ENCODE data around the gene GRM7.

GRM7 gene

GRCh38 chr3:7700539-7700938 is 839.6 kb downstream of the GRM7 start:
- TF ChIP-seq EZH2phosphoT487 (IDR thresholded peaks at IDR 0.05; ENCODE audit: low read length), result no peak
- TF ChIP-seq CTCF (IDR thresholded peaks at IDR 0.05; ENCODE audit: low read length), result no peak
- TF ChIP-seq EZH2 (optimal IDR thresholded peaks at IDR 0.05; ENCODE audit: low read depth, low read length), result no peak
- Histone ChIP-seq H3K36me3 (replicated peaks; ENCODE audit: insufficient read depth, low read length) (no peaks in the 10 kb centered on the region), H3K27me3 (replicated peaks; ENCODE audit: insufficient read depth, low read length) (no peaks in the 10 kb centered on the region), H3K9me3 (replicated peaks; ENCODE audit: insufficient read depth, low read length) (no peaks in the 10 kb centered on the region), H3K4me2 (ENCODE audit: low read depth, low read length) (no peak overlapping the region), H3K9ac (ENCODE audit: low read length) (no peak overlapping the region), H3K4me3 (ENCODE audit: low read length) (no peak overlapping the region), H4K20me1 (ENCODE audit: insufficient read depth, low read length) (no peaks in the 10 kb centered on the region), H3K79me2 (ENCODE audit: low read length) (no peaks in the 10 kb centered on the region), H3K27ac (ENCODE audit: low read length) (no peak overlapping the region), H3F3A (ENCODE audit: insufficient read depth, low read length) (no peaks in the 10 kb centered on the region), H3K4me1 (ENCODE audit: low read length) (no peaks in the 10 kb centered on the region), H2AFZ (ENCODE audit: low read length) (no peak overlapping the region), H3K9me2 (replicated peaks; ENCODE audit: insufficient read depth, low read length) (no peaks in the 10 kb centered on the region)
- no peak for DNase-seq

DNA sequence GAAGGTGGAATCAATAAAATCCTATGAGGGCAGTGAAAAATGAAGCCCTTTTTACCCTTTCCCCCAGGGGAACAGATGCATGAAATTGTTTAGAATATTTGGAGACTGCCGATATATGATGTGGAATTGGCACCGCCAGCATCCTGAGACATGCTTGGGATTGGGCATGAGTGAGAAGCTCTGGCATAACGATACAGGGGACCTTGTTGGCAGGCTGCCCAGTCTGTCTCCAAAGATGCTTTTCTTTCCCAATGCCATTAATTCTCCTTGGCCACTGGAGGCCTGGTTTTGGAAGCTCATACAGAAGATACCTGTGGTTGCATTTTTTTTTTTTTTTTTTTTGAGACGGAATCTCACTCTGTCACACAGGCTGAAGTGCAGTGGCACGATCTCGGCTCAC is 840.1 kb downstream of the GRM7 start:
- Histone ChIP-seq H3K4me3 (ENCODE audit: low read length) (no peak overlapping the region), H3K9me3 (replicated peaks; ENCODE audit: insufficient read depth, low read length) (no peaks in the 10 kb centered on the region), H3K4me1 (ENCODE audit: low read length) (no peaks in the 10 kb centered on the region), H3K4me2 (ENCODE audit: low read depth, low read length) (no peak overlapping the region), H3K36me3 (replicated peaks; ENCODE audit: insufficient read depth, low read length) (no peaks in the 10 kb centered on the region), H3F3A (ENCODE audit: insufficient read depth, low read length) (no peaks in the 10 kb centered on the region), H3K79me2 (ENCODE audit: low read length) (no peaks in the 10 kb centered on the region), H2AFZ (ENCODE audit: low read length) (no peak overlapping the region), H3K27ac (ENCODE audit: low read length) (no peak overlapping the region), H3K9me2 (replicated peaks; ENCODE audit: insufficient read depth, low read length) (no peaks in the 10 kb centered on the region), H4K20me1 (ENCODE audit: insufficient read depth, low read length) (no peaks in the 10 kb centered on the region), H3K27me3 (replicated peaks; ENCODE audit: insufficient read depth, low read length) (no peaks in the 10 kb centered on the region), H3K9ac (ENCODE audit: low read length) (no peak overlapping the region)
- no peak for DNase-seq
- TF ChIP-seq EZH2 (optimal IDR thresholded peaks at IDR 0.05; ENCODE audit: low read depth, low read length), result no peak

- Histone ChIP-seq H3K27me3 (replicated peaks; ENCODE audit: insufficient read depth, low read length) (no peaks in the 10 kb centered on the region), H3K4me3 (ENCODE audit: low read length) (no peak overlapping the region), H4K20me1 (ENCODE audit: insufficient read depth, low read length) (no peaks in the 10 kb centered on the region), H3K4me2 (ENCODE audit: low read depth, low read length) (no peak overlapping the region), H3K36me3 (replicated peaks; ENCODE audit: insufficient read depth, low read length) (no peaks in the 10 kb centered on the region), H3K9ac (ENCODE audit: low read length) (no peak overlapping the region), H2AFZ (ENCODE audit: low read length) (no peak overlapping the region), H3K4me1 (ENCODE audit: low read length) (no peaks in the 10 kb centered on the region), H3F3A (ENCODE audit: insufficient read depth, low read length) (no peaks in the 10 kb centered on the region), H3K27ac (ENCODE audit: low read length) (no peak overlapping the region), H3K9me2 (replicated peaks; ENCODE audit: insufficient read depth, low read length) (no peaks in the 10 kb centered on the region), H3K9me3 (replicated peaks; ENCODE audit: insufficient read depth, low read length) (no peaks in the 10 kb centered on the region), H3K79me2 (ENCODE audit: low read length) (no peaks in the 10 kb centered on the region)
- TF ChIP-seq CTCF (IDR thresholded peaks at IDR 0.05; ENCODE audit: low read length) (no peak), EZH2phosphoT487 (IDR thresholded peaks at IDR 0.05; ENCODE audit: low read length) (no peak), EZH2 (optimal IDR thresholded peaks at IDR 0.05; ENCODE audit: low read depth, low read length) (no peak)
- DNase-seq, result no peak
Measured at GRCh38 chr3:7707187-7707586, 846.3 kb downstream of the GRM7 start.

DNA sequence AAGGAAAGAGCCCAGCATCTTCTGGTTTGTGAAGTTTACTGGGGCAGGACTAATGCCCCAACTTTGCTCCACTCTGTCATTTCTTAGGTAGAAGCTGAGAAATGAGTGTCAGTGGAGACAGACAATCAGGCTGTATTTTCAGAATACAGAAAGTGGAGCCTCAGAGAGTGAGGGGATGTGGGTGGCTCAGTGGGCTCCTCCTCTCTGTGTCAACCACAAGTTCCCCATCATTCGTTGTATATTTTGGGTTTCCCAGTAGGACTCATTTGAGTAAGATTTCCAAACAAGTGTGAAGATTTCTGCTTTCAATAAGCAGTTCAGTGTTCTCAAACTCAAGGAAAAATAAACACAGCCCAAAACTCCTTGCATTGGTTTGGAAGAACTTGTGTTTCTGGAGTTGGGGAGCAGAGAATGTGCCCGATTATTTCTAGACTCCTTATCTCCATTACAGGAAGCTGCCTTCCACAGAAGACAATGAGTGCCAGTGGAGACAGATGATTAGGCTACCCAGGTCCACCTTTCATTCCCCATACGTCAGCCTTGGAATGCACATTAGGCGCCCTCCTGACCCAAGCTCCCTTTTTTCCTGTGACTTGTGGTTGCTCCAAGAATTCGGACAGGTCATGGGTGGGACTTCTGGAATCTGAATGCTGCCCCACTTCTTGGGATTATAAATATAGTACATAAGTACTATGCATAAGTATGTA is 848.6 kb downstream of the GRM7 start:
- H3K9ac ChIP-seq (ENCODE audit: low read length), result no peak overlapping the region
- H3F3A ChIP-seq (ENCODE audit: insufficient read depth, low read length), result no peaks in the 10 kb centered on the region
- TF ChIP-seq EZH2phosphoT487 (IDR thresholded peaks at IDR 0.05; ENCODE audit: low read length) (no peak), EZH2 (optimal IDR thresholded peaks at IDR 0.05; ENCODE audit: low read depth, low read length) (no peak), CTCF (IDR thresholded peaks at IDR 0.05; ENCODE audit: low read length) (no peak)
- H3K4me2 ChIP-seq (ENCODE audit: low read depth, low read length), result no peak overlapping the region
- H3K27me3 ChIP-seq (replicated peaks; ENCODE audit: insufficient read depth, low read length), result no peaks in the 10 kb centered on the region
- no peak for DNase-seq
- no peak overlapping the region for H2AFZ ChIP-seq (ENCODE audit: low read length)
- H3K79me2 ChIP-seq (ENCODE audit: low read length), result no peaks in the 10 kb centered on the region
- no peaks in the 10 kb centered on the region for H4K20me1 ChIP-seq (ENCODE audit: insufficient read depth, low read length)
- H3K36me3 ChIP-seq (replicated peaks; ENCODE audit: insufficient read depth, low read length), result no peaks in the 10 kb centered on the region
- H3K9me3 ChIP-seq (replicated peaks; ENCODE audit: insufficient read depth, low read length), result no peaks in the 10 kb centered on the region
- H3K4me1 ChIP-seq (ENCODE audit: low read length), result no peaks in the 10 kb centered on the region
- H3K4me3 ChIP-seq (ENCODE audit: low read length), result no peak overlapping the region
- no peak overlapping the region for H3K27ac ChIP-seq (ENCODE audit: low read length)
- H3K9me2 ChIP-seq (replicated peaks; ENCODE audit: insufficient read depth, low read length), result no peaks in the 10 kb centered on the region
